ENCODE results near the gene SNX3. TPM values are rescaled to one million over a fixed set of nuclear protein-coding genes. Genes with fewer than 3 reads are reported as not detected.

Gene SNX3
- polyA plus RNA-seq, 1 donor: 284 TPM

- Histone ChIP-seq H3K4me1 (ENCODE audit: control insufficient read depth, insufficient read depth, low read length) (no peaks in the 10 kb centered on the region), H3K27ac (ENCODE audit: low read length) (no peak overlapping the region), H3K27me3 (ENCODE audit: control insufficient read depth, insufficient read depth, low read length) (peaks cover 2% of the 10 kb centered on the region), H3K36me3 (ENCODE audit: control insufficient read depth, insufficient read depth, low read length) (no peaks in the 10 kb centered on the region), H3K4me3 (ENCODE audit: low read length) (no peak overlapping the region), H3K9me3 (ENCODE audit: control insufficient read depth, low read depth, low read length) (no peaks in the 10 kb centered on the region)
- WGBS (ENCODE audit: insufficient coverage, low lambda C conversion rate): no CpG with 5 or more reads among the region's 1 CpG
- DNase-seq: no peak
These were observed 67.0 kb downstream of the SNX3 start for GRCh38 chr6:108193835-108194234.

- no peak for DNase-seq
- H3K36me3 ChIP-seq (ENCODE audit: control insufficient read depth, insufficient read depth, low read length): no peaks in the 10 kb centered on the region
- H3K4me1 ChIP-seq (ENCODE audit: control insufficient read depth, insufficient read depth, low read length): no peaks in the 10 kb centered on the region
- peaks cover 2% of the 10 kb centered on the region for H3K27me3 ChIP-seq (ENCODE audit: control insufficient read depth, insufficient read depth, low read length)
- no peak overlapping the region for H3K27ac ChIP-seq (ENCODE audit: low read length)
- no peaks in the 10 kb centered on the region for H3K9me3 ChIP-seq (ENCODE audit: control insufficient read depth, low read depth, low read length)
- no CpG with 5 or more reads among the region's 1 CpG for WGBS (ENCODE audit: insufficient coverage, low lambda C conversion rate)
- H3K4me3 ChIP-seq (ENCODE audit: low read length): no peak overlapping the region
These were observed 67.7 kb downstream of the SNX3 start for GRCh38 chr6:108193131-108193530.

GRCh38 chr6:108187519-108187918 lies 73.3 kb downstream of the SNX3 start:
- H3K4me3 ChIP-seq (ENCODE audit: low read length): no peak overlapping the region
- no peaks in the 10 kb centered on the region for H3K4me1 ChIP-seq (ENCODE audit: control insufficient read depth, insufficient read depth, low read length)
- no peak for DNase-seq
- no peaks in the 10 kb centered on the region for H3K9me3 ChIP-seq (ENCODE audit: control insufficient read depth, low read depth, low read length)
- no peak overlapping the region for H3K27ac ChIP-seq (ENCODE audit: low read length)
- H3K27me3 ChIP-seq (ENCODE audit: control insufficient read depth, insufficient read depth, low read length): peaks cover 6% of the 10 kb centered on the region
- H3K36me3 ChIP-seq (ENCODE audit: control insufficient read depth, insufficient read depth, low read length): no peaks in the 10 kb centered on the region
- 100% methylated on average over 3 of the region's 9 CpGs for WGBS (ENCODE audit: insufficient coverage, low lambda C conversion rate)

GRCh38 chr6:108186226-108186625 lies 74.6 kb downstream of the SNX3 start:
- H3K36me3 ChIP-seq (ENCODE audit: control insufficient read depth, insufficient read depth, low read length): no peaks in the 10 kb centered on the region
- H3K4me1 ChIP-seq (ENCODE audit: control insufficient read depth, insufficient read depth, low read length): no peaks in the 10 kb centered on the region
- 40% methylated on average over 1 of the region's 2 CpGs for WGBS (ENCODE audit: insufficient coverage, low lambda C conversion rate)
- H3K27ac ChIP-seq (ENCODE audit: low read length): no peak overlapping the region
- H3K9me3 ChIP-seq (ENCODE audit: control insufficient read depth, low read depth, low read length): no peaks in the 10 kb centered on the region
- no peak overlapping the region for H3K4me3 ChIP-seq (ENCODE audit: low read length)
- H3K27me3 ChIP-seq (ENCODE audit: control insufficient read depth, insufficient read depth, low read length): peaks cover 14% of the 10 kb centered on the region
- peak; percentile 68 to 73 for DNase-seq

GRCh38 chr6:108180776-108181175 lies 80.1 kb downstream of the SNX3 start:
- H3K36me3 ChIP-seq (ENCODE audit: control insufficient read depth, insufficient read depth, low read length): no peaks in the 10 kb centered on the region
- peaks cover 58% of the 10 kb centered on the region for H3K27me3 ChIP-seq (ENCODE audit: control insufficient read depth, insufficient read depth, low read length)
- H3K4me3 ChIP-seq (ENCODE audit: low read length): no peak overlapping the region
- peaks cover 4% of the 10 kb centered on the region for H3K9me3 ChIP-seq (ENCODE audit: control insufficient read depth, low read depth, low read length)
- WGBS (ENCODE audit: insufficient coverage, low lambda C conversion rate): 40% methylated on average over 1 of the region's 6 CpGs
- peaks cover 5% of the 10 kb centered on the region for H3K4me1 ChIP-seq (ENCODE audit: control insufficient read depth, insufficient read depth, low read length)
- no peak overlapping the region for H3K27ac ChIP-seq (ENCODE audit: low read length)
- DNase-seq: no peak

- H3K36me3 ChIP-seq (ENCODE audit: control insufficient read depth, insufficient read depth, low read length): no peaks in the 10 kb centered on the region
- peaks cover 63% of the 10 kb centered on the region for H3K27me3 ChIP-seq (ENCODE audit: control insufficient read depth, insufficient read depth, low read length)
- no CpG with 5 or more reads among the region's 1 CpG for WGBS (ENCODE audit: insufficient coverage, low lambda C conversion rate)
- no peak overlapping the region for H3K4me3 ChIP-seq (ENCODE audit: low read length)
- H3K27ac ChIP-seq (ENCODE audit: low read length): no peak overlapping the region
- no peak for DNase-seq
- H3K9me3 ChIP-seq (ENCODE audit: control insufficient read depth, low read depth, low read length): peaks cover 6% of the 10 kb centered on the region
- H3K4me1 ChIP-seq (ENCODE audit: control insufficient read depth, insufficient read depth, low read length): peaks cover 7% of the 10 kb centered on the region
These were observed 80.6 kb downstream of the SNX3 start for GRCh38 chr6:108180266-108180665.

- Histone ChIP-seq H3K27ac (ENCODE audit: low read length) (no peak overlapping the region), H3K36me3 (ENCODE audit: control insufficient read depth, insufficient read depth, low read length) (no peaks in the 10 kb centered on the region), H3K4me1 (ENCODE audit: control insufficient read depth, insufficient read depth, low read length) (peaks cover 7% of the 10 kb centered on the region), H3K27me3 (ENCODE audit: control insufficient read depth, insufficient read depth, low read length) (peaks cover 68% of the 10 kb centered on the region), H3K4me3 (ENCODE audit: low read length) (no peak overlapping the region), H3K9me3 (ENCODE audit: control insufficient read depth, low read depth, low read length) (peaks cover 8% of the 10 kb centered on the region)
- DNase-seq: no peak
- WGBS (ENCODE audit: insufficient coverage, low lambda C conversion rate): 18% methylated on average over 2 of the region's 4 CpGs
These were observed 81.1 kb downstream of the SNX3 start for GRCh38 chr6:108179741-108180140.

GRCh38 chr6:108176281-108177089 lies 84.4 kb downstream of the SNX3 start:
- Histone ChIP-seq H3K9me3 (ENCODE audit: control insufficient read depth, low read depth, low read length) (peaks cover 12% of the 10 kb centered on the region), H3K4me3 (ENCODE audit: low read length) (no peak overlapping the region), H3K36me3 (ENCODE audit: control insufficient read depth, insufficient read depth, low read length) (no peaks in the 10 kb centered on the region), H3K27ac (ENCODE audit: low read length) (no peak overlapping the region), H3K4me1 (ENCODE audit: control insufficient read depth, insufficient read depth, low read length) (peaks cover 9% of the 10 kb centered on the region), H3K27me3 (ENCODE audit: control insufficient read depth, insufficient read depth, low read length) (peaks cover 86% of the 10 kb centered on the region)
- no peak for DNase-seq
- WGBS (ENCODE audit: insufficient coverage, low lambda C conversion rate): no CpG with 5 or more reads among the region's 46 CpGs

- peaks cover 9% of the 10 kb centered on the region for H3K4me1 ChIP-seq (ENCODE audit: control insufficient read depth, insufficient read depth, low read length)
- peaks cover 86% of the 10 kb centered on the region for H3K27me3 ChIP-seq (ENCODE audit: control insufficient read depth, insufficient read depth, low read length)
- H3K9me3 ChIP-seq (ENCODE audit: control insufficient read depth, low read depth, low read length): peaks cover 12% of the 10 kb centered on the region
- no peak overlapping the region for H3K27ac ChIP-seq (ENCODE audit: low read length)
- no CpG with 5 or more reads among the region's 38 CpGs for WGBS (ENCODE audit: insufficient coverage, low lambda C conversion rate)
- no peaks in the 10 kb centered on the region for H3K36me3 ChIP-seq (ENCODE audit: control insufficient read depth, insufficient read depth, low read length)
- DNase-seq: peak in 1 of 2 donors; percentile 26
- no peak overlapping the region for H3K4me3 ChIP-seq (ENCODE audit: low read length)
These were observed 85.1 kb downstream of the SNX3 start for GRCh38 chr6:108175592-108176279.

GRCh38 chr6:108175176-108175591 lies 85.7 kb downstream of the SNX3 start:
- WGBS (ENCODE audit: insufficient coverage, low lambda C conversion rate): 18% methylated on average over 6 of the region's 22 CpGs
- H3K4me3 ChIP-seq (ENCODE audit: low read length): no peak overlapping the region
- H3K27ac ChIP-seq (ENCODE audit: low read length): no peak overlapping the region
- H3K9me3 ChIP-seq (ENCODE audit: control insufficient read depth, low read depth, low read length): peaks cover 12% of the 10 kb centered on the region
- no peaks in the 10 kb centered on the region for H3K36me3 ChIP-seq (ENCODE audit: control insufficient read depth, insufficient read depth, low read length)
- H3K27me3 ChIP-seq (ENCODE audit: control insufficient read depth, insufficient read depth, low read length): peaks cover 88% of the 10 kb centered on the region
- DNase-seq: peak in 1 of 2 donors; percentile 31
- peaks cover 9% of the 10 kb centered on the region for H3K4me1 ChIP-seq (ENCODE audit: control insufficient read depth, insufficient read depth, low read length)

Data from large intestine (tissue), 3 donors.